ENCODE measurements around the gene ZBTB1. TPM values are rescaled to one million over a fixed set of nuclear protein-coding genes. Genes with fewer than 3 reads are reported as not detected.

Gene ZBTB1
- total and polyA plus RNA-seq, 4 donors: 13.4 to 65.5 (median 25.0) TPM

DNA sequence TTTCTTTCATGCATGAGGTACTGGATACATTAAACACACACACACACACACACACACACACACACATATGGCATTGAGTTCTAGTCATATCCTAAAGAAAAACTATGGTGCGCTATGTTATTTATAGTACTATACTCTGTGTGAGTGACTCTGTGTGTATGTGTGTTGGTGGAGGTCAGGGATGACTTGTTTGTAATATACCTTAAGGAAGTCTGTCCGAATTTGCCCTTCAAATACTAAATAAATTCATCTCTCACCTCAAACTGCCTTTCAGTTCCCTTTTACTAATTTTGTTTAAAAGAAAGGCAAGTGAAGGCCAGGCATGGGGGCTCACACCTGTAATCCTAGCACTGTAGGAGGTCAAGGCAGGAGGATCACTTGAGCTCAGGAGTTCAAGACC, 41.4 kb upstream of the ZBTB1 start:
- no peak for DNase-seq

GRCh38 chr14:64463873-64464272, 40.7 kb upstream of the ZBTB1 start:
- Histone ChIP-seq H3K4me3 (no peak overlapping the region), H3K27ac (ENCODE audit: low read depth in 1 of 2, low read length in 1 of 2) (no peak overlapping the region), H3K27me3 (ENCODE audit: control insufficient read depth in 3 of 3, insufficient read depth in 3 of 3, low read length in 2 of 3) (no peaks in the 10 kb centered on the region), H3K4me1 (ENCODE audit: control insufficient read depth in 5 of 5, insufficient read depth in 5 of 5, low read length in 5 of 5) (peaks cover 0 to 29% (median 1%) of the 10 kb centered on the region in 5 donors), H3K9me3 (ENCODE audit: control insufficient read depth in 4 of 4, insufficient read depth in 3 of 4, low read length in 3 of 4) (no peaks in the 10 kb centered on the region), H3K36me3 (ENCODE audit: control insufficient read depth in 4 of 4, insufficient read depth in 4 of 4, low read length in 4 of 4) (peaks cover 0 to 6% (median 2%) of the 10 kb centered on the region in 4 donors), H3K9ac (ENCODE audit: insufficient read depth in 1 of 2, low read length in 2 of 2) (no peak overlapping the region)
- DNase-seq (no peak), ATAC-seq (ENCODE audit: insufficient read depth, low FRiP score) (no peak)
- TF ChIP-seq, protein P1, sequence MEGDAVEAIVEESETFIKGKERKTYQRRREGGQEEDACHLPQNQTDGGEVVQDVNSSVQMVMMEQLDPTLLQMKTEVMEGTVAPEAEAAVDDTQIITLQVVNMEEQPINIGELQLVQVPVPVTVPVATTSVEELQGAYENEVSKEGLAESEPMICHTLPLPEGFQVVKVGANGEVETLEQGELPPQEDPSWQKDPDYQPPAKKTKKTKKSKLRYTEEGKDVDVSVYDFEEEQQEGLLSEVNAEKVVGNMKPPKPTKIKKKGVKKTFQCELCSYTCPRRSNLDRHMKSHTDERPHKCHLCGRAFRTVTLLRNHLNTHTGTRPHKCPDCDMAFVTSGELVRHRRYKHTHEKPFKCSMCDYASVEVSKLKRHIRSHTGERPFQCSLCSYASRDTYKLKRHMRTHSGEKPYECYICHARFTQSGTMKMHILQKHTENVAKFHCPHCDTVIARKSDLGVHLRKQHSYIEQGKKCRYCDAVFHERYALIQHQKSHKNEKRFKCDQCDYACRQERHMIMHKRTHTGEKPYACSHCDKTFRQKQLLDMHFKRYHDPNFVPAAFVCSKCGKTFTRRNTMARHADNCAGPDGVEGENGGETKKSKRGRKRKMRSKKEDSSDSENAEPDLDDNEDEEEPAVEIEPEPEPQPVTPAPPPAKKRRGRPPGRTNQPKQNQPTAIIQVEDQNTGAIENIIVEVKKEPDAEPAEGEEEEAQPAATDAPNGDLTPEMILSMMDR (IDR thresholded peaks at IDR 0.05; ENCODE audit: control extremely low read depth, extremely low read depth): no peak
- WGBS, 2 donors: 93 to 95% methylated on average over 6 of the region's 6 CpGs

More for the DNA sequence above, 41.4 kb upstream of the ZBTB1 start:
- TF ChIP-seq, protein P1 (IDR thresholded peaks at IDR 0.05; ENCODE audit: control extremely low read depth, extremely low read depth): no peak
- no peaks in the 10 kb centered on the region for H3K27me3 ChIP-seq (ENCODE audit: control insufficient read depth in 3 of 3, insufficient read depth in 3 of 3, low read length in 2 of 3)
- no peaks in the 10 kb centered on the region for H3K9me3 ChIP-seq (ENCODE audit: control insufficient read depth in 4 of 4, insufficient read depth in 3 of 4, low read length in 3 of 4)
- H3K4me1 ChIP-seq (ENCODE audit: control insufficient read depth in 5 of 5, insufficient read depth in 5 of 5, low read length in 5 of 5): peaks cover 0 to 25% (median 1%) of the 10 kb centered on the region in 5 donors
- no peak overlapping the region for H3K4me3 ChIP-seq
- no peak for ATAC-seq (ENCODE audit: insufficient read depth, low FRiP score)
- peaks cover 0 to 8% (median 3%) of the 10 kb centered on the region in 4 donors for H3K36me3 ChIP-seq (ENCODE audit: control insufficient read depth in 4 of 4, insufficient read depth in 4 of 4, low read length in 4 of 4)
- H3K9ac ChIP-seq (ENCODE audit: insufficient read depth in 1 of 2, low read length in 2 of 2): no peak overlapping the region
- 94 to 99% methylated on average over 2 of the region's 2 CpGs for WGBS, 2 donors
- H3K27ac ChIP-seq (ENCODE audit: low read depth in 1 of 2, low read length in 1 of 2): no peak overlapping the region

- Histone ChIP-seq H3K27me3 (ENCODE audit: control insufficient read depth in 3 of 3, insufficient read depth in 3 of 3, low read length in 2 of 3) (no peaks in the 10 kb centered on the region), H3K27ac (ENCODE audit: low read depth in 1 of 2, low read length in 1 of 2) (no peak overlapping the region), H3K9me3 (ENCODE audit: control insufficient read depth in 4 of 4, insufficient read depth in 3 of 4, low read length in 3 of 4) (no peaks in the 10 kb centered on the region), H3K4me1 (ENCODE audit: control insufficient read depth in 5 of 5, insufficient read depth in 5 of 5, low read length in 5 of 5) (peaks cover 0 to 35% (median 1%) of the 10 kb centered on the region in 5 donors), H3K9ac (ENCODE audit: insufficient read depth in 1 of 2, low read length in 2 of 2) (peak overlapping the region in 1 of 2 donors; percentile 30), H3K4me3 (no peak overlapping the region), H3K36me3 (ENCODE audit: control insufficient read depth in 4 of 4, insufficient read depth in 4 of 4, low read length in 4 of 4) (peaks cover 0 to 6% (median under 1%) of the 10 kb centered on the region in 4 donors)
- 16 to 23% methylated on average over 6 of the region's 6 CpGs for WGBS, 2 donors
- DNase-seq: no peak
- no peak for ATAC-seq (ENCODE audit: insufficient read depth, low FRiP score)
- TF ChIP-seq, protein P1 (IDR thresholded peaks at IDR 0.05; ENCODE audit: control extremely low read depth, extremely low read depth): no peak
These were observed 39.9 kb upstream of the ZBTB1 start for GRCh38 chr14:64464651-64465050.
